NCI-H226 (cell line): Measurements from ENCODE around the gene PGAM5.
"Not testable (repeated sequence)": the region's sequence is repeated elsewhere in the genome, so short reads cannot be mapped to it uniquely, and the experiment has no call there.

ENCODE experiments used
- DNase-seq: peaks from one replicate; pipeline ENCODE4 v3.0.0-alpha.2; 2015

Gene PGAM5

GRCh38 chr12:132723015-132723763, 12.5 kb downstream of the PGAM5 start:
- DNase-seq: peak; percentile 77

DNA sequence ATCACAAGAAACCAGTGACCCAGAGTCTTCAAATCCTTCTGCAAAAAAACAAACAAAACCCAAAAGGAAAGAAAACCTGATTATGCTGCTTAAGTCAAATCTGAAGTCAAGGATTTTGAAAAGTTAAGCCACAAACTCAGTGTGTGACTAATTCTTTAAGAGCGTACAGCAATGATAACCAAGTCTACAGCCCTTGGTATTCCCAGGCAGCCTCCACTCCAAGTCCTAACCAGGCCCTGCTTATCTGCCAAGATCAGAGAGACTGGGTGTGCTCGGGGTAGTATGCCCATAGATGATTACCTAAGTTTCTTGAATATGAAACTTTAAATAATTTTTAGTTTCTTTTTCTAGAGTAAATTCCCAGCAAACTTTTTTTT, 13.1 kb downstream of the PGAM5 start:
- peak; percentile 63 for DNase-seq

GRCh38 chr12:132724506-132725241, 14.0 kb downstream of the PGAM5 start:
- no peak for DNase-seq

GRCh38 chr12:132726386-132726785, 15.7 kb downstream of the PGAM5 start:
- no peak for DNase-seq

GRCh38 chr12:132727091-132727794, 16.6 kb downstream of the PGAM5 start:
- DNase-seq: no peak

DNA sequence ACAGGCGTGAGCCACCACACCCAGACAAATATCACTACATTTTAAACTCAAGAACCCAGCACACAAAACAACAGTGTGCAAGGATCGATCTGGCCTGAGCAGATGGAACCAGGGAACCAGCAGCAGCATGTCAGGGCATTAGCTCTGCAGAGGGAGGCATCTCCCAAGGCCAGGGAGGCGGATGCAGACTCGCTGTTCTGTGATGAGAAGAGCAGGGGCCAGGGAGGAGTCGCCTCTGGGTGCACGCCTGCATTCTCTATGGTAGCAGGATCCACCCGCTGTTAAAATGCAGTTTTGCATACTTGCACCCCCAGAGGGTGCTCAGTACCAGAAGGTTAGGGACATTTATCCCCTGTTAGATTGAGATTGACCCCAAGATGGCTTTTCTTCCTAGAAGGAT, 17.9 kb downstream of the PGAM5 start:
- no peak for DNase-seq

GRCh38 chr12:132729541-132730320, 19.1 kb downstream of the PGAM5 start:
- DNase-seq: no peak

- DNase-seq: no peak
Observed at GRCh38 chr12:132730353-132730752, 19.7 kb downstream of the PGAM5 start.

- DNase-seq: no peak
Observed at GRCh38 chr12:132731574-132731973, 20.9 kb downstream of the PGAM5 start.

DNA sequence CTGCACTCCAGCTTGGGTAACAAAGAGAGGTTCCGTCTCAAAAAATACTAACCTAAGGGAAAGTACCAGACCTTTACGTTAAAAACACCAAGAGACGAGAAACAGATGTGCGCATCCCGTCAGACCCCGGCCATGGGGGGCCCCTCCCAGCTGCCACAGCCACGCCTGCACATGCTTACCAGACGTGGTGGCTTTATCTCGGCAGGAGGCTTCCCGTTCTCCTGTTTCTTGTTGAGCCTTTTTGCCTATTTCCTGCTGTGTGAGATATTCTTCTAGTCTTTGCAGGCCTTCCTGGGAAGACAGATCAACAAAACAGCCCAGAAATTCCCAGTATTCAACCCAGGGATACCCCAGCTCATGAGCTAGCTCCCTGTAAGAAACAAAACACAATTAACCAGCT, 23.6 kb downstream of the PGAM5 start:
- no peak for DNase-seq

DNA sequence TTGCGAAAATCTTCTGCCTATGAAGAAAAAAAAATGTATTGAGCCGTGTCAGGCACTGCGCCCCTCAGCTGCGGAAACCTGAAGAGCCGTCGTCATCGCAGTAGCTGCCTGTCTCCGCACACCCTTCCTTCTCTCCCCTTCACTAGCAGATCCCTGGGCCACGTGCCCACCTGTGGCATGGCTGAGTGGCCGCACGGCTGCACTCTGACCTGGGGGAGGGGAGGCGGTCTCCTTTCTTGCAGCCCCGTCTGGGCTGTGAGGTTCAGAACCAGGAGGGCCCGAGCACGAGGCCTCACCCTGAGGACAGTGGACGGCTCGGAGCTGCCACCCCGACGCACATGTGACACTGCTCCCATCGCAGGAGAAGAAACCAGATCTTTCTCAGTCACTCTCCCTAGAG, 24.9 kb downstream of the PGAM5 start:
- DNase-seq: no peak

GRCh38 chr12:132736378-132736777, 25.7 kb downstream of the PGAM5 start:
- DNase-seq: no peak

DNA sequence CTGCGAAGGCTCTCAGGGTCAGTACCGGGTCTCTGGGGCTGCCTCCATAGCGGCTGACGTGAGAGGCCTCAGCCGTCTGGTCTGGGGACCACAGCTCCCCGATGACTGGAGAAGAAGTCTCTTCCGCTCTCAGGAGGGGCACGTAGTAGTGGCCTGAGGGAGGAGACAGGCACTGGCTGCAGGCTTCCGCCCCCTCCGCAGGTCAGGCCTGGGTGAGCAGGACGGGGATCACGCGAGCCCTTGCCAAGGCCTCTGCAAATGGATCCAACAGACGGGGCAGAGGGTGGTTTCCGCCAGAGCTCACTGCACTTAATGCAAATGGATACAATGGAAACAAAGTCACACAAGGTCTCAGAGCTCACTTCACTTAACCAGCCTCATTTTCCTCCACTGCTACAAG, 26.3 kb downstream of the PGAM5 start:
- DNase-seq: no peak

- no peak for DNase-seq
Observed at GRCh38 chr12:132739600-132740312, 29.1 kb downstream of the PGAM5 start.

- DNase-seq: no peak
Observed at GRCh38 chr12:132740313-132740646, 29.6 kb downstream of the PGAM5 start.

GRCh38 chr12:132740652-132741051, 30.0 kb downstream of the PGAM5 start:
- DNase-seq: no peak

GRCh38 chr12:132741620-132742019, 31.0 kb downstream of the PGAM5 start:
- no peak for DNase-seq

DNA sequence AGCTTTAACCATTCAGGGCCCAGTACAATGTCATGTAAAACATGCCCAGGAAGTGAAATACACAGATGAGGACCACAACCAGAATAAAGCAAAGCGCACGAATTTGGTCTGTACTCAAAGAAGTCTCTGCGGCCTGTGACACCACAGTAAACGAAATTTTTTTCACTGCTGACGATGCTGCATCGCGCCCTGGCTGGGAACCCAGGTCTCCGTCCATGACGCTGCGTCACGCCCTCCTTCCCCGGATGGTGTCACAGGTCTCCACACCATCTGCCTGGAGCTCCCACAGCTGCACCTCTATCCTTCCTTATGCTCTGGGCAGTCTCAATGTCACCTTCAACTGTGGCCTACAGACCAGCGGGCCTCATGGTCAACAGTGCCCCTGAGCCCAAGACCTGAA, 33.2 kb downstream of the PGAM5 start:
- no peak for DNase-seq

GRCh38 chr12:132746613-132747012, 36.0 kb downstream of the PGAM5 start:
- no peak for DNase-seq

DNA sequence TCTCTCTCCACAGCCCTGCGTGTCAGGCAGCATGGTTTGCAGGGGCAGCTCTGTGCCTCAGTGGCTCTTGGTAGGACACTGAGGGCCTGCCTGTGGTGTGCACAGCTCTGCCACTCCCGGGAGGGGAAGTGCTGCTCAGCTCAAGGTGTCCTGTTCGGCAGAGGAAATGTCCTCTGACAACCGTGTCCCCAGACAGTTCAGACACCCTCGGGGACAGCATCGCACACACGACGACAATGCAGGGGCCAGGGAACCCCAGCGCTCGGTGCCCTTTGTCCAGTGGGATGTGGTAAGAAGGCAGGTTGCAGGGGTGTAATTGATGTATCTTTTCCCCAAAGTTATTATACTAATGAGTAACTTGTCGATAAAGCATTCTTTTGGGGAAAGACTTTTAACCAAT, 36.8 kb downstream of the PGAM5 start:
- DNase-seq: no peak

GRCh38 chr12:132747896-132748295, 37.3 kb downstream of the PGAM5 start:
- no peak for DNase-seq

DNA sequence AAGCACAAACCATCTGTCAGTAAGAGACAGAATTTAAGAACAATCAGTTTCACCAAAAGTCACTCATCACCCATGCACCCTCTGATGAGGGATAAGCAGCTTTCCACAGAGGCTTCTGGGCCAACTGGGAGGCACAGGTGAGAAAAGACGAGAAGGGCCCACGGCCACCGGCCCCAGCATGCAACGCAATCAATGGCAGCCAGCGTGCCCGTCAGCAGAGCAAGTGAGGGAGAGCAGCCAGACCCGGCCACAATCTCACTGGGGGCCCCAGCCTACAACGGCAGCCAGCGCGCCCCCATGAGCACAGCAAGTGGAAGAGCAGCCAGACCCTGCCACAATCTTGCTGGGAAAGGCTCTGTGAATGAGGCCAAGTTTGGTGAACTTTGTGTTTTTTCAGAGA, 37.7 kb downstream of the PGAM5 start:
- no peak for DNase-seq

- not testable (repeated sequence) for DNase-seq
Observed at GRCh38 chr12:132753670-132754069, 43.0 kb downstream of the PGAM5 start.
